NCI-H1105 treated with DMSO at 0.1 percent for 48 hours (cell line): ENCODE results near the gene GPC5.
"Not testable (repeated sequence)": the region's sequence is repeated elsewhere in the genome, so short reads cannot be mapped to it uniquely, and the experiment has no call there.

Experiments
- DNase-seq: peaks from one replicate; lab custom pipeline; 2025; lab: John Stamatoyannopoulos, UW

The GPC5 gene

GRCh38 chr13:91773591-91774227, 375.3 kb downstream of the GPC5 start:
- no peak for DNase-seq

- no peak for DNase-seq
These were observed 376.0 kb downstream of the GPC5 start for GRCh38 chr13:91774397-91774796.

- DNase-seq = no peak
These were observed 378.3 kb downstream of the GPC5 start for GRCh38 chr13:91776611-91777193.

GRCh38 chr13:91778123-91778522, 379.7 kb downstream of the GPC5 start:
- no peak for DNase-seq

GRCh38 chr13:91781982-91782691, 383.7 kb downstream of the GPC5 start:
- not testable (repeated sequence) for DNase-seq

GRCh38 chr13:91785431-91786119, 387.2 kb downstream of the GPC5 start:
- DNase-seq = no peak

GRCh38 chr13:91792054-91792453, 393.6 kb downstream of the GPC5 start:
- DNase-seq = no peak

GRCh38 chr13:91797567-91797966, 399.1 kb downstream of the GPC5 start:
- DNase-seq = no peak

- DNase-seq = not testable (repeated sequence)
These were observed 399.9 kb downstream of the GPC5 start for GRCh38 chr13:91798338-91798737.

GRCh38 chr13:91801772-91802171, 403.4 kb downstream of the GPC5 start:
- not testable (repeated sequence) for DNase-seq

- DNase-seq = no peak
These were observed 404.5 kb downstream of the GPC5 start for GRCh38 chr13:91802957-91803356.

GRCh38 chr13:91804724-91805123, 406.3 kb downstream of the GPC5 start:
- DNase-seq = no peak

GRCh38 chr13:91805605-91806004, 407.2 kb downstream of the GPC5 start:
- DNase-seq = peak; percentile 4

GRCh38 chr13:91809161-91809560, 410.7 kb downstream of the GPC5 start:
- no peak for DNase-seq

- peak; percentile 29 for DNase-seq
These were observed 414.8 kb downstream of the GPC5 start for GRCh38 chr13:91813253-91813652.

GRCh38 chr13:91816263-91816807, 417.9 kb downstream of the GPC5 start:
- no peak for DNase-seq

- DNase-seq = no peak
These were observed 418.8 kb downstream of the GPC5 start for GRCh38 chr13:91817250-91817649.

GRCh38 chr13:91824416-91824815, 426.0 kb downstream of the GPC5 start:
- no peak for DNase-seq

- no peak for DNase-seq
These were observed 427.1 kb downstream of the GPC5 start for GRCh38 chr13:91825516-91825915.

GRCh38 chr13:91836553-91836952, 438.1 kb downstream of the GPC5 start:
- DNase-seq = no peak

- no peak for DNase-seq
These were observed 447.2 kb downstream of the GPC5 start for GRCh38 chr13:91845612-91846011.

- no peak for DNase-seq
These were observed 465.3 kb downstream of the GPC5 start for GRCh38 chr13:91863699-91864098.
